IPS-20b (cell line): ENCODE data around the gene XPNPEP1.
A peak's percentile ranks its signal among the peaks of the same experiment; 100 is the strongest.

Experiments used
- H3K27ac ChIP-seq: one replicate; pipeline ENCODE4 v1.5.1; 2013; ENCODE audit warnings: low read length
- H3K27me3 ChIP-seq: 2 replicates; pipeline ENCODE4 v1.6.1; 2013; ENCODE audit warnings: mild to moderate bottlenecking, low read length, inconsistent platforms; ENCODE audit not compliant: insufficient read depth
- H3K36me3 ChIP-seq: 2 replicates; pipeline ENCODE4 v1.6.1; 2013; ENCODE audit warnings: low read depth, mild to moderate bottlenecking, inconsistent platforms, low read length, moderate library complexity; ENCODE audit not compliant: insufficient read depth
- H3K4me1 ChIP-seq: 2 replicates; pipeline ENCODE4 v1.6.1; 2013; ENCODE audit warnings: mild to moderate bottlenecking, control low read depth, inconsistent platforms, low read length, moderate library complexity; ENCODE audit not compliant: insufficient read depth
- H3K4me3 ChIP-seq: 2 replicates; pipeline ENCODE4 v1.5.1; 2013; ENCODE audit warnings: mild to moderate bottlenecking, low read length, inconsistent platforms
- H3K9ac ChIP-seq: 2 replicates; pipeline ENCODE4 v1.6.1; 2013; ENCODE audit warnings: low read depth, mild to moderate bottlenecking, inconsistent platforms, low read length, moderate library complexity
- H3K9me3 ChIP-seq: 2 replicates; pipeline ENCODE4 v1.6.1; 2013; ENCODE audit warnings: mild to moderate bottlenecking, low read depth, low read length, inconsistent platforms; ENCODE audit not compliant: insufficient read depth

The XPNPEP1 gene

GRCh38 chr10:109886781-109887140, 36.5 kb downstream of the XPNPEP1 start:
- H3K36me3 ChIP-seq, result peaks cover 36% of the 10 kb centered on the region
- no peaks in the 10 kb centered on the region; the same call in 1 of the 2 replicates for H3K4me1 ChIP-seq
- H3K27ac ChIP-seq, result no peak overlapping the region
- no peaks in the 10 kb centered on the region for H3K9me3 ChIP-seq
- H3K27me3 ChIP-seq, result no peaks in the 10 kb centered on the region
- H3K4me3 ChIP-seq, result no peak overlapping the region
- no peak overlapping the region for H3K9ac ChIP-seq

GRCh38 chr10:109886037-109886780, 37.1 kb downstream of the XPNPEP1 start:
- no peak overlapping the region for H3K9ac ChIP-seq
- H3K9me3 ChIP-seq, result no peaks in the 10 kb centered on the region
- no peak overlapping the region for H3K27ac ChIP-seq
- no peak overlapping the region for H3K4me3 ChIP-seq
- peaks cover 33% of the 10 kb centered on the region for H3K36me3 ChIP-seq
- H3K27me3 ChIP-seq, result no peaks in the 10 kb centered on the region
- no peaks in the 10 kb centered on the region; the same call in 1 of the 2 replicates for H3K4me1 ChIP-seq

DNA sequence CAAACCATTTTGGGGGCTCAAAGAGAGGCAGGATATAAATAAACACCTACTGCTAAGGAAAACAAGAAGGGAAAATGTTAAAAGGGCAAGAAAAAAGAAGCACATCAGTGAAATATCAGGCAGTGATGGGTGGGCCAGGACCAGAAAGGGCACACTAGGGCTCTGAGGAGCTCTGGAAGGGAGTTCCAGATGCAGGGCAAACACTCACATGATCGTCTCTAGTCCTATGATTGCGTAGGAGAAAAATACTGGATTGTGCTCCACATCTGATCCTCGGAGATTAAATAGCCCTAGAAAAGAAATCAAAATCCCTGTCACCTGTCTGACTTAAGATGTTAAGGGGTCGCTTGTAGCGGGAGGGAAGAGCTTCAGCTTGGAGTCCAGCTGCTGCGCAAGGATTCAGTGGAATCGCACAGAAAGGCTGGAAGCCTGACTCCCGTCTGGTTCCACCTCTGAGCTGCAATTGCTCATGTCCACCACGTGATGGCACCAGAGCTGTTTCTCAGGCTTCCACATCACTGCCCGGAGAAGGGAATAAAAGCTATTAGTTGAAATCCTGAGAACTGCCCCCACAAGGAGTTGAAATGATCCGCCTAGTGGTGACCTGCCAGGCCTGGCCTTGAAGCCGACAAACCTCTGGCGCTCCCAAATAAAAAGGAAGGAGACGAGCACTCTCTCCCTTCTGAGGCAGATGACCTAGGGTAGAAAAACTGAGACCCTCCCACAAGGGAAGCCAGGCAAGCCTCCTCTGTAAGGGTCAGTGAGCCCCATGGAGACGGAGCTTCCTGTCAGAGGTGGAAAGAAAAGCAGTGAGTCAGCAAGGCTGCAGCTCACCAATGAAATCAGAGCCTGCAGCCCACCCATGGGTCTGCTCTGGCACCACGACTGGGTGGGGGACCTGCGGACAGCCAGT, 39.2 kb downstream of the XPNPEP1 start:
- Histone ChIP-seq H3K9me3 (no peaks in the 10 kb centered on the region), H3K4me3 (peak overlapping the region; percentile 1; the same call in 1 of the 2 replicates), H3K9ac (peak overlapping the region; percentile 18; the same call in 1 of the 2 replicates), H3K36me3 (peaks cover 40% of the 10 kb centered on the region), H3K27ac (no peak overlapping the region), H3K27me3 (no peaks in the 10 kb centered on the region), H3K4me1 (no peaks in the 10 kb centered on the region; the same call in 1 of the 2 replicates)

GRCh38 chr10:109882251-109883057, 40.9 kb downstream of the XPNPEP1 start:
- no peak overlapping the region for H3K27ac ChIP-seq
- H3K9ac ChIP-seq, result no peak overlapping the region
- H3K27me3 ChIP-seq, result no peaks in the 10 kb centered on the region
- peaks cover 37% of the 10 kb centered on the region for H3K36me3 ChIP-seq
- H3K4me1 ChIP-seq, result no peaks in the 10 kb centered on the region; the same call in 1 of the 2 replicates
- H3K9me3 ChIP-seq, result no peaks in the 10 kb centered on the region
- H3K4me3 ChIP-seq, result no peak overlapping the region

GRCh38 chr10:109881769-109882057, 41.6 kb downstream of the XPNPEP1 start:
- Histone ChIP-seq H3K4me1 (no peaks in the 10 kb centered on the region; the same call in 1 of the 2 replicates), H3K36me3 (peaks cover 45% of the 10 kb centered on the region)

DNA sequence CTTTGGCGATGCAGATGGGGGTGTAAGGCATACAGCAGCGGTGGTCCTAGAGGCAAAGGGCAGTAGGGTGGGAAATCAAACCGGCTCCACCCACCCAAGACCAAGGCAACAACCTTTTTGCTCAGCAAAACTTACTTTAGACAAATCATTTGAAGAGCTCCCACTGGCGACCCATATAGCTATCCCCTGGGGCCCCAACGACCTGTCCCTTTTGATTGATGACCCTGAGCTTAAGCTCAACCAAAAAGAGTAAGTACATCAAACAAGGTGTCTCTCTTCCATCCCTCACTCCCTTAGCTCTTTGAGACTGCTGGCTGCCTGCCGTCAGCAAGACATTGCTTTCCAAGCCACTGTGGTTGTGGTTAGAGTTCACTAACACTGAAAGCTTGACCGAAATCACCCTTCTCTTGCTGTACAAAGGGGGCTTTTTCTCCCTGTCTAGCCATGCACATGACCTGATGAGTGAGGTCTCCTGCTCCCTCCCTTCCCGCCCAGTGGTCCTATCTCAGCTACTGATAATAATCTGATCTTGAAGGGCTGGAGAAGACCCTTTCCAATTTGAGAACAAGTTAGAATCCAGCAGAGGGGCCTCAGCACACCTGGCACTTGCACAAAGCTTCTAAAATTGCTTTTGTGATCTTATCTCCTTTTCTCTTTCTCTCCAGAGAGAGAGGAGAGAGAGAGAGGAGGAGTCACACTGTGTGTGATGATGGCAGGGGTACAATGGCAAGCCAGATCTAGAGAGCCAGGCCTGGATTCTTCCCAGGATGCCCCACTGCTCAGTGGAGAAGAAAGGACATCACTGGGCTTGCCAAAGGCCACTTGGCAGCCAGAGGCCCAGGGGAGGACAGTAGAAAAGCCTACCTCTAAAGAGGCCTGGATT, 42.2 kb downstream of the XPNPEP1 start:
- Histone ChIP-seq H3K4me1 (no peaks in the 10 kb centered on the region; the same call in 1 of the 2 replicates), H3K27me3 (no peaks in the 10 kb centered on the region), H3K9me3 (no peaks in the 10 kb centered on the region), H3K4me3 (no peak overlapping the region), H3K27ac (no peak overlapping the region), H3K36me3 (peaks cover 50% of the 10 kb centered on the region), H3K9ac (no peak overlapping the region)

More at GRCh38 chr10:109881769-109882057, 41.6 kb downstream of the XPNPEP1 start:
- H3K27ac ChIP-seq, result no peak overlapping the region
- H3K4me3 ChIP-seq, result no peak overlapping the region
- H3K9ac ChIP-seq, result no peak overlapping the region
- H3K27me3 ChIP-seq, result no peaks in the 10 kb centered on the region
- no peaks in the 10 kb centered on the region for H3K9me3 ChIP-seq

GRCh38 chr10:109877546-109877945, 45.8 kb downstream of the XPNPEP1 start:
- no peaks in the 10 kb centered on the region for H3K27me3 ChIP-seq
- H3K4me3 ChIP-seq, result no peak overlapping the region
- H3K9ac ChIP-seq, result no peak overlapping the region
- peaks cover 61% of the 10 kb centered on the region for H3K36me3 ChIP-seq
- no peaks in the 10 kb centered on the region for H3K4me1 ChIP-seq
- no peaks in the 10 kb centered on the region for H3K9me3 ChIP-seq
- no peak overlapping the region for H3K27ac ChIP-seq

DNA sequence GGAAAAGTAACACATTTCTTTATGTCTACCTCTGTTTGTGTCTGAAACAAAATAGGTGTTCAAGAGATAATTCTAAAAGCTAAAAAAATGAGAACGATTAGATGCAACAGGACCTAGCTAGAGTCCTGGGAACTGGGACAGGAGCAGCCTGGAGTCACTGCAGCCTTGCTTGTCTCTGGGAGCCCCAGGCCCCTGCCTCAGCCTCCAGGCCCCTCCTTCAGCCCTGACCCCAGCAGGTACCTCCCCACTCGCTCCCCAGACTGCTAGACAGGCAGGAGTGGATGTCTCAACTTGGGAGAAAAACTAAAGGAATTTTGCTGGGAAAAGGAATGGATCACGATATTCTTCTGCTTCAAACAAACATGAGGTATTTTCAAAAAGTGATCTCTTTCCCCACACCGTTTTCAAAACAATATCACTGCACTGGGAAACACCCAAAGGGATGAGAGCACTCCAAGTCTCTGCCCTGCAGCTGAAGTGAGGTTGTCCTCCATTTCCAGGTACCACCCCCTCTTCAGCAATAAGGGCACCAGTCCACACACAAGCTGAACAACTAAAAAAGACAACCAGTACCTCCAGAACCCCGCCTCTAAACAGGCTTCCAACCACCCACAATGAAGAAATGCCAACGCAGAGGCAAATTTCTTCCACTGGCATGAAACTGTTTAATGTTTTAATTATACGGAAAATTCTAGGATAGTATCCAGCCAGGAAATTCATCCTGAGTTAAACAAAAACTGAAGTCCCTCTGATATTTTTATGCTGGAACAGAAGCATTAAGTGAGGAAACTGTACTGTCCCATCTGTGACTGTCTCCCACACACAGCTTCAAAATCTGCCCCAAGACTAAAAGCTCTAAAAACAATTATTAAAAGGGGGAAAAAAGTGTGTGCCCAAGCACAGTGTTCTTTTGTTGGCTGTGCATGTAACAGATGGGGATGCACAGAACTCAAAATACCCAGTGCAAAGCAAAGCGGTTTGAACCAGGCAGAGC, 47.2 kb downstream of the XPNPEP1 start:
- H3K36me3 ChIP-seq, result peaks cover 63% of the 10 kb centered on the region
- no peaks in the 10 kb centered on the region for H3K9me3 ChIP-seq
- H3K27ac ChIP-seq, result no peak overlapping the region
- H3K27me3 ChIP-seq, result no peaks in the 10 kb centered on the region
- H3K4me3 ChIP-seq, result no peak overlapping the region
- no peak overlapping the region; the same call in 1 of the 2 replicates for H3K9ac ChIP-seq
- no peaks in the 10 kb centered on the region for H3K4me1 ChIP-seq

GRCh38 chr10:109875151-109875568, 48.2 kb downstream of the XPNPEP1 start:
- Histone ChIP-seq H3K27me3 (no peaks in the 10 kb centered on the region), H3K36me3 (peaks cover 59% of the 10 kb centered on the region), H3K27ac (no peak overlapping the region)

DNA sequence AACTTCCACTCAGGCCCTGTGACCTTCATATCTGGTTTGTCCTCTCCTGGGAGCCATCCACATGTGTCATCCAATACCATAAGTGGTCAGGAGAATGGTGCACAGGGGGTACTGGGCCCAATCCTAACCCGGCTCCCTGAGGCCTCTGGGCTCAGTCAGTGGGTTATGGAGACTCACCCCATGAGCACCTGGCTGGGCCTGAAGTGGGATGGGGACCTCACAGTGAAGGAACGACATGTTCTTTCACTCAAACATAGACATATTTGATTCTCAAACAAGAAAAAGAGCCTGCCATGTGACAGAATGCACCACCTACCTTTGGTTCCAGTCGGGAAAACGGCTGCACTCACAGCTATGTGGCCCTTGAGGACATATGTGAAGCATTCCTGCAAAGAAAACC, 51.8 kb downstream of the XPNPEP1 start:
- no peaks in the 10 kb centered on the region for H3K4me1 ChIP-seq
- H3K27me3 ChIP-seq, result no peaks in the 10 kb centered on the region
- no peak overlapping the region for H3K27ac ChIP-seq
- H3K9ac ChIP-seq, result no peak overlapping the region
- peaks cover 69% of the 10 kb centered on the region for H3K36me3 ChIP-seq
- H3K4me3 ChIP-seq, result no peak overlapping the region
- H3K9me3 ChIP-seq, result no peaks in the 10 kb centered on the region

More at GRCh38 chr10:109875151-109875568, 48.2 kb downstream of the XPNPEP1 start:
- Histone ChIP-seq H3K9me3 (no peaks in the 10 kb centered on the region), H3K4me3 (no peak overlapping the region), H3K9ac (no peak overlapping the region), H3K4me1 (no peaks in the 10 kb centered on the region)
